ENCODE data around the gene CELSR1. TPM values are rescaled to one million over a fixed set of nuclear protein-coding genes. Genes with fewer than 3 reads are reported as not detected.

The CELSR1 gene
- total and polyA plus RNA-seq, 2 of the 13 experiments (the other 11 are each of a cell fraction or from before 2014, with no cell fraction given), result 0.78 to 1.8 TPM

- TF ChIP-seq, protein P1, sequence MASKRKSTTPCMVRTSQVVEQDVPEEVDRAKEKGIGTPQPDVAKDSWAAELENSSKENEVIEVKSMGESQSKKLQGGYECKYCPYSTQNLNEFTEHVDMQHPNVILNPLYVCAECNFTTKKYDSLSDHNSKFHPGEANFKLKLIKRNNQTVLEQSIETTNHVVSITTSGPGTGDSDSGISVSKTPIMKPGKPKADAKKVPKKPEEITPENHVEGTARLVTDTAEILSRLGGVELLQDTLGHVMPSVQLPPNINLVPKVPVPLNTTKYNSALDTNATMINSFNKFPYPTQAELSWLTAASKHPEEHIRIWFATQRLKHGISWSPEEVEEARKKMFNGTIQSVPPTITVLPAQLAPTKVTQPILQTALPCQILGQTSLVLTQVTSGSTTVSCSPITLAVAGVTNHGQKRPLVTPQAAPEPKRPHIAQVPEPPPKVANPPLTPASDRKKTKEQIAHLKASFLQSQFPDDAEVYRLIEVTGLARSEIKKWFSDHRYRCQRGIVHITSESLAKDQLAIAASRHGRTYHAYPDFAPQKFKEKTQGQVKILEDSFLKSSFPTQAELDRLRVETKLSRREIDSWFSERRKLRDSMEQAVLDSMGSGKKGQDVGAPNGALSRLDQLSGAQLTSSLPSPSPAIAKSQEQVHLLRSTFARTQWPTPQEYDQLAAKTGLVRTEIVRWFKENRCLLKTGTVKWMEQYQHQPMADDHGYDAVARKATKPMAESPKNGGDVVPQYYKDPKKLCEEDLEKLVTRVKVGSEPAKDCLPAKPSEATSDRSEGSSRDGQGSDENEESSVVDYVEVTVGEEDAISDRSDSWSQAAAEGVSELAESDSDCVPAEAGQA (IDR thresholded peaks at IDR 0.05; ENCODE audit: low read depth), result no peak
- TF ChIP-seq, protein P1 (CRISPR knock-in tag; IDR thresholded peaks at IDR 0.05; ENCODE audit: borderline replicate concordance), result no peak
- TF ChIP-seq, protein P2, sequence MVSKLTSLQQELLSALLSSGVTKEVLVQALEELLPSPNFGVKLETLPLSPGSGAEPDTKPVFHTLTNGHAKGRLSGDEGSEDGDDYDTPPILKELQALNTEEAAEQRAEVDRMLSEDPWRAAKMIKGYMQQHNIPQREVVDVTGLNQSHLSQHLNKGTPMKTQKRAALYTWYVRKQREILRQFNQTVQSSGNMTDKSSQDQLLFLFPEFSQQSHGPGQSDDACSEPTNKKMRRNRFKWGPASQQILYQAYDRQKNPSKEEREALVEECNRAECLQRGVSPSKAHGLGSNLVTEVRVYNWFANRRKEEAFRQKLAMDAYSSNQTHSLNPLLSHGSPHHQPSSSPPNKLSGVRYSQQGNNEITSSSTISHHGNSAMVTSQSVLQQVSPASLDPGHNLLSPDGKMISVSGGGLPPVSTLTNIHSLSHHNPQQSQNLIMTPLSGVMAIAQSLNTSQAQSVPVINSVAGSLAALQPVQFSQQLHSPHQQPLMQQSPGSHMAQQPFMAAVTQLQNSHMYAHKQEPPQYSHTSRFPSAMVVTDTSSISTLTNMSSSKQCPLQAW (CRISPR knock-in tag; IDR thresholded peaks at IDR 0.05), result peak; percentile 68
- TF ChIP-seq FOXC1 (CRISPR knock-in tag; IDR thresholded peaks at IDR 0.05; ENCODE audit: borderline replicate concordance), result no peak
- TF ChIP-seq REPIN1 (CRISPR knock-in tag; IDR thresholded peaks at IDR 0.05; ENCODE audit: borderline replicate concordance, low read depth), result no peak
- TF ChIP-seq, protein P3, sequence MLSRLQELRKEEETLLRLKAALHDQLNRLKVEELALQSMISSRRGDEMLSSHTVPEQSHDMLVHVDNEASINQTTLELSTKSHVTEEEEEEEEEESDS (CRISPR knock-in tag; IDR thresholded peaks at IDR 0.05; ENCODE audit: borderline replicate concordance), result no peak
- no peak for TF ChIP-seq SOX13 (IDR thresholded peaks at IDR 0.05)
- 0 out of 4 replicates have a peak, but pooled peaks of 1 of the 2 experiments have one; percentile 21 for TF ChIP-seq SOX13 (CRISPR knock-in tag; conservative IDR thresholded peaks at IDR 0.05 in 1 of 2, IDR thresholded peaks at IDR 0.05 in 1 of 2)
- no peak for TF ChIP-seq ZFYVE20 (CRISPR knock-in tag; IDR thresholded peaks at IDR 0.05; ENCODE audit: borderline replicate concordance, low read depth)
- TF ChIP-seq, protein P4, sequence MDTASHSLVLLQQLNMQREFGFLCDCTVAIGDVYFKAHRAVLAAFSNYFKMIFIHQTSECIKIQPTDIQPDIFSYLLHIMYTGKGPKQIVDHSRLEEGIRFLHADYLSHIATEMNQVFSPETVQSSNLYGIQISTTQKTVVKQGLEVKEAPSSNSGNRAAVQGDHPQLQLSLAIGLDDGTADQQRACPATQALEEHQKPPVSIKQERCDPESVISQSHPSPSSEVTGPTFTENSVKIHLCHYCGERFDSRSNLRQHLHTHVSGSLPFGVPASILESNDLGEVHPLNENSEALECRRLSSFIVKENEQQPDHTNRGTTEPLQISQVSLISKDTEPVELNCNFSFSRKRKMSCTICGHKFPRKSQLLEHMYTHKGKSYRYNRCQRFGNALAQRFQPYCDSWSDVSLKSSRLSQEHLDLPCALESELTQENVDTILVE (CRISPR knock-in tag; IDR thresholded peaks at IDR 0.05), result no peak
- TF ChIP-seq IRF2 (CRISPR knock-in tag; IDR thresholded peaks at IDR 0.05), result peak; percentile 11; the same call in 1 of the 2 replicates
- TF ChIP-seq TBX2 (CRISPR knock-in tag; IDR thresholded peaks at IDR 0.05; ENCODE audit: borderline replicate concordance), result peak; percentile 56; the same call in 1 of the 2 replicates
- no peak for TF ChIP-seq ATF6 (CRISPR knock-in tag; conservative IDR thresholded peaks at IDR 0.05)
- TF ChIP-seq, protein P5, sequence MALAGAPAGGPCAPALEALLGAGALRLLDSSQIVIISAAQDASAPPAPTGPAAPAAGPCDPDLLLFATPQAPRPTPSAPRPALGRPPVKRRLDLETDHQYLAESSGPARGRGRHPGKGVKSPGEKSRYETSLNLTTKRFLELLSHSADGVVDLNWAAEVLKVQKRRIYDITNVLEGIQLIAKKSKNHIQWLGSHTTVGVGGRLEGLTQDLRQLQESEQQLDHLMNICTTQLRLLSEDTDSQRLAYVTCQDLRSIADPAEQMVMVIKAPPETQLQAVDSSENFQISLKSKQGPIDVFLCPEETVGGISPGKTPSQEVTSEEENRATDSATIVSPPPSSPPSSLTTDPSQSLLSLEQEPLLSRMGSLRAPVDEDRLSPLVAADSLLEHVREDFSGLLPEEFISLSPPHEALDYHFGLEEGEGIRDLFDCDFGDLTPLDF (CRISPR knock-in tag; IDR thresholded peaks at IDR 0.05), result no peak
Measured at GRCh38 chr22:46547883-46548244, 10.4 kb upstream of the CELSR1 start (continued).
